Aorta (tissue), 5 donors: ENCODE measurements around the gene SLC25A23. TPM values are rescaled to one million over a fixed set of nuclear protein-coding genes. Genes with fewer than 3 reads are reported as not detected.

Experiments
- ATAC-seq: fragments of 200-7000 bp; cut with Tn5 transposase; one replicate; pipeline ENCODE4 v1.9.1; 2022; ENCODE audit warnings: moderate library complexity; ENCODE audit not compliant: low FRiP score
- DNase-seq, 2 donors: peaks; one replicate each; pipeline ENCODE4 v3.0.0-alpha.2; 2020
- H3K27ac ChIP-seq, 2 donors: one replicate each; pipeline ENCODE4 v1.5.1; 2013; ENCODE audit warnings: low read length in 2 of 2, mild to moderate bottlenecking in 2 of 2, moderate library complexity in 2 of 2, control low read depth in 1 of 2, inconsistent platforms in 1 of 2, low read depth in 1 of 2
- H3K27me3 ChIP-seq, 2 donors: one replicate each; pipeline ENCODE4 v1.6.1; 2013; ENCODE audit warnings: control low read depth in 1 of 2, low read length in 1 of 2, mild to moderate bottlenecking in 1 of 2, moderate library complexity in 1 of 2; ENCODE audit not compliant: insufficient read depth in 2 of 2, control insufficient read depth in 1 of 2
- H3K36me3 ChIP-seq, 2 donors: one replicate each; pipeline ENCODE4 v1.6.1; 2013; ENCODE audit warnings: control low read depth in 1 of 2, low read length in 1 of 2, mild to moderate bottlenecking in 1 of 2; ENCODE audit not compliant: insufficient read depth in 2 of 2, control insufficient read depth in 1 of 2
- H3K4me1 ChIP-seq, 2 donors: one replicate each; pipeline ENCODE4 v1.6.1; 2013; ENCODE audit warnings: low read length in 2 of 2, control low read depth in 1 of 2, mild to moderate bottlenecking in 1 of 2, moderate library complexity in 1 of 2; ENCODE audit not compliant: insufficient read depth in 2 of 2, control insufficient read depth in 1 of 2
- H3K4me3 ChIP-seq, 2 donors: one replicate each; pipeline ENCODE4 v1.5.1; 2013; ENCODE audit warnings: low read length in 2 of 2, control low read depth in 1 of 2, mild to moderate bottlenecking in 1 of 2
- H3K9me3 ChIP-seq: one replicate; pipeline ENCODE4 v1.6.1; 2013; ENCODE audit warnings: mild to moderate bottlenecking, low read length; ENCODE audit not compliant: control insufficient read depth
- WGBS, 2 donors: extraction: QIAGEN DNeasy Blood & Tissue Kit; methylation state at CpG; one replicate each; pipeline ENCODE4 v1.1.7; 2013; 5-methylcytosine and 5-hydroxymethylcytosine counted together
- intact Hi-C, 2 donors: fragments of 100-400 bp; cut with DNase I; formaldehyde crosslinking; loops; one replicate each; pipeline versions ENCODE4 v1.14.2 to v1.15.0; 2022
- polyA plus RNA-seq, 2 donors: library from polyadenylated mRNA; stranded (reverse); fragments of 200-250 nt; gene quantifications; one replicate each; pipeline ENCODE4 v1.2.3, GENCODE V29; 2013
- total RNA-seq, 2 donors: library from RNA; stranded (reverse); fragmentation: NEBNext Ultra II Directional; extraction: Animal tissue kit (Norgen Biotek cat#: 25700); gene quantifications; one replicate each; pipeline ENCODE4 v1.2.1, GENCODE V29; 2021
- donor health status: healthy with polysubstance abuse.
- donor health status: Bipolar disorder and iron deficiency.
- donor health status: DM: no; HTN: no; CAD: no.
- donor health status: DM: no; HTN: no; CAD: no.
- donor health status: DM: yes; HTN: yes; CAD: no.

The SLC25A23 gene
- total and polyA plus RNA-seq, 4 donors = 37.9 to 59.0 (median 50.5) TPM

DNA sequence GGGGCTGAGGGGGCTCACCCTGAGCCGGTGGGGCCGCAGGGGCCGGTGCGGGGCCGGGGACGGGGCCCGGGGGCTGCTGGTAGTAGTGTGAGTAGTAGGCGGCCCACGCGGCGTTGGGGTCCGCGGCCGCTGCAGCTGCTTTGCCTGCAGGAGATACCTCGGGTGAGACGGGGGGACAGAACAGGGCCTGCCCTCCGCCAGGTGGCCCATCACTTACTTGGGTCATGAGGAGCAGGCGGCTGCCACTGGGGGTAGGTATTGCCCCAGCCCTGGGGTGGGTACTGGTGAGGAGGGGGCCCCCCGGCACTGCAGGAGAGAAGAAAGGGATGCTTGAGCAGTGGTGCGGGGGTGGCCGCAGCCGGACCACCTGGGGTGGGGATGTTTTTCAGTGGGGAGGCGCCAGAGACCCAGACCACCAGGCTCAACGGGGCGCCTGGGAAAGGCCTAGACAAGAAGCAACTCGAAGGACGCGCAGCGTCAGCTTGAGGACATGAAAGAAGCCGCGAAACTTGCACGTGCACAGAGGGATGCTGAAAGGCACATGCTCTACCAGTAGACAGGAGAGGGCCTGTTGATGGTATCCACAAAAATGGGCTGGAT, 43.9 kb downstream of the SLC25A23 start:
- H3K9me3 ChIP-seq = no peaks in the 10 kb centered on the region
- no peaks in the 10 kb centered on the region for H3K4me1 ChIP-seq
- ATAC-seq (no peak), DNase-seq (no peak)
- H3K36me3 ChIP-seq = peaks cover 0 to 21% of the 10 kb centered on the region in 2 donors
- no peak overlapping the region for H3K4me3 ChIP-seq
- H3K27me3 ChIP-seq = no peaks in the 10 kb centered on the region
- intact Hi-C loops = no loop called here
- H3K27ac ChIP-seq = no peak overlapping the region
- 88 to 93% methylated on average over 28 to 32 of the region's 32 CpGs for WGBS, 2 donors

DNA sequence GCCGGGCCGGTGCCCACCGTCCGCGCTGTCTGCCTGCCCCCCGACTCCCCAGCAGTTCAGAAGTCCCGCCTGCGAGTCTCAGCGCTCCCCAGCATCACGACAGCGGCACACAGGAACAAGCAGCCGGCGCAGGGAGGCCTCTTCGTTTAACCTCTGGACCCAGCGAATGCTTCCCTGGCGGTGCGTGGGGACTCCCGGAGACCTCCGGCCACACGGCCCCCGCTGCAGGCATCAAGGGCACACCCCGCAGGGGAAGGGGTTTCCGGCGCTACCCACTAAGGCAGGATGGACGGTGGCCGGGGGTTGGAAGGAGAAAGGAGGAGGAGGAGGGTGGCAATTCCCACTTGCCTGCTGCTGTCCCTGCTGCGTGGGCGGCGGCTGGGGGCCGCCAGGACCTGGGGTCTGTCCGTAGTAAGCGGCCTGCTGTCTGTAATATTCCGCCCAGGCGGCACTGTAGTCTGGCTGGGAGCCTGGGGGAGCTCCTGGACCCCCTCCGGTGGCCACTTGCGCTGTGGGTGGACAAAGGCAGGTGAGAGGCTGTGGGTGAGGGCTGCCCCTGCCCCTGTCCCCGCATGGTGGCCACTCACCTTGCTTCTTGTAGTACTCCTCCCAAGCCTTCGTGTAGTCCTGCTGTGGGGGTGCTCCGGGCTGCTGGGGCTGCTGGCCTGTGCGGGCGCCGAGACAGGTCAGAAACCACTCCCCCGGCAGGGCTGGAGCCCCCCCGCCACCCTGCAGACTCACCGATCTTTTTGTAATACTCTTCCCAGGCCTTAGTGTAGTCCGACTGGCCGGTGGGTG, 44.6 kb downstream of the SLC25A23 start:
- ATAC-seq = no peak
- Histone ChIP-seq H3K27me3 (no peaks in the 10 kb centered on the region), H3K9me3 (no peaks in the 10 kb centered on the region), H3K4me1 (no peaks in the 10 kb centered on the region), H3K4me3 (no peak overlapping the region), H3K27ac (no peak overlapping the region), H3K36me3 (peaks cover 0 to 21% of the 10 kb centered on the region in 2 donors)
- DNase-seq = no peak
- intact Hi-C loops = no loop called here
- WGBS, 2 donors = 90 to 92% methylated on average over 45 to 47 of the region's 47 CpGs

DNA sequence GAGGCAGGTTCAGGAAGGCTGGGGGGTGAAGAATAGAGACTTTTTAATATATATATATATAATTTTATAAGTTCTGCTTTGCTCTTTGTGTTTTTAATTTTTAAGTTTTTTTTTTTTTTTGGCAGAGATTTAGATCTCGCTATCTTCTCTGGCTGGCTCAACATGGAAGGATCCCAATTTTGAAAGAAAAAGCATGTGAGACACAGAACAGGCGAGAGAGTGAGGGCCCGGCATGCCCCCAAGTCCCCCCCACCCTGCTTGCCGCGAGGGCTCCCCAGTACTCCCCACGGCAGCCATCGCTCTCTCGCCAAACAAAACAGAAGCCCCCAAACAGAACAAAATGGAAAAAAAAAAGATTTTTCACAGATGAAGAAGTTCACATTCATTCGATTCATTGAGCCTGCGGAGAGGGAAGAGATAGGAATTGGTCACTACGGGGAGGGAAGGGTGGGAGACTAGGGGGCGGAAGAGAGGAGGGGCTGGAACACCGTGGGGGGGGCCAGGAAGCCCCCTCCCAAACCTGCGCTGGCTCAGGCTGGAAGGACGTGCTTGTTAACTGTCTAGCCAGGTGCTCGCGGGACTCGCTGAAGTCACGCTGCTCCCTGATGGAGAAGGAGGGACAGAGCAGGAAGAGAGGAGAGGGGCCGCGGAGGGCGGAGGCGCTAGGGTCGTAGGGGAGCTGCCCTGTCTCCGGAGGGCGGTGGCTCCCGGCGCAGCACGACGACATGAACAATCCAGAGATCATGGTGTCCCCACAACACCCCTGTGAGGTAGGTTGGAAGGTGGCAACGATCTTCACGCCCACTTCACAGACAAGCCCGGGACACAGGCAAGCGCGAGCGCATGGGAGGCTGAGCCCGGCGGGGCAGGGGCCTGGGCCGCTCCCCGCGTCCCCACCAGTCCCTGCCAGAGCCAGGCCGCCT, 45.6 kb downstream of the SLC25A23 start:
- no peaks in the 10 kb centered on the region for H3K9me3 ChIP-seq
- ATAC-seq (no peak), DNase-seq (no peak)
- no peaks in the 10 kb centered on the region for H3K27me3 ChIP-seq
- WGBS, 2 donors = 63 to 66% methylated on average over 39 to 42 of the region's 42 CpGs
- H3K27ac ChIP-seq = no peak overlapping the region
- H3K4me3 ChIP-seq = no peak overlapping the region
- no peaks in the 10 kb centered on the region for H3K4me1 ChIP-seq
- H3K36me3 ChIP-seq = peaks cover 0 to 18% of the 10 kb centered on the region in 2 donors
- intact Hi-C loops = no loop called here

DNA sequence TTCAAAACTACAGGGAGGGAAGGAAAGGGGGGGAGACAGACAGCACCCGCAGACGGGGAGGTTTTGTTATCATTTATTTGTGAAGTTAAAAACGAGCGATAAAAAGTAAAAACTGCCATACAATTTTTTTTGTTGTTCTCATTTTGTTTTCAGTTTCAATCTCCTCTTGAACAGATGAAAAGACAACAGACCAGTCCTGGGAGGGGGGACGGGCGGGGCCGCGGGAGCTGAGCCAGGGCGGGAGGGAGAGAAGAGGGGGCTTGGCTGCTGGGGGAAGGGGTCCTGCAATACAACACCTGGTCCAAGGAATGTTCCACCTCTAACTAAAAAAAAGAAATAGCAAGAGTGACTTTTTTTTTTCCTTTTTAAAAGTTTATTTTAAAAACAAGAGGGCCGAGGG, 46.3 kb downstream of the SLC25A23 start:
- H3K27me3 ChIP-seq = no peaks in the 10 kb centered on the region
- DNase-seq (no peak), ATAC-seq (no peak)
- peaks cover 0 to 17% of the 10 kb centered on the region in 2 donors for H3K36me3 ChIP-seq
- no peak overlapping the region for H3K27ac ChIP-seq
- H3K4me3 ChIP-seq = no peak overlapping the region
- H3K4me1 ChIP-seq = no peaks in the 10 kb centered on the region
- 50 to 65% methylated on average over 10 of the region's 10 CpGs for WGBS, 2 donors
- H3K9me3 ChIP-seq = no peaks in the 10 kb centered on the region
- intact Hi-C loops = no loop called here

DNA sequence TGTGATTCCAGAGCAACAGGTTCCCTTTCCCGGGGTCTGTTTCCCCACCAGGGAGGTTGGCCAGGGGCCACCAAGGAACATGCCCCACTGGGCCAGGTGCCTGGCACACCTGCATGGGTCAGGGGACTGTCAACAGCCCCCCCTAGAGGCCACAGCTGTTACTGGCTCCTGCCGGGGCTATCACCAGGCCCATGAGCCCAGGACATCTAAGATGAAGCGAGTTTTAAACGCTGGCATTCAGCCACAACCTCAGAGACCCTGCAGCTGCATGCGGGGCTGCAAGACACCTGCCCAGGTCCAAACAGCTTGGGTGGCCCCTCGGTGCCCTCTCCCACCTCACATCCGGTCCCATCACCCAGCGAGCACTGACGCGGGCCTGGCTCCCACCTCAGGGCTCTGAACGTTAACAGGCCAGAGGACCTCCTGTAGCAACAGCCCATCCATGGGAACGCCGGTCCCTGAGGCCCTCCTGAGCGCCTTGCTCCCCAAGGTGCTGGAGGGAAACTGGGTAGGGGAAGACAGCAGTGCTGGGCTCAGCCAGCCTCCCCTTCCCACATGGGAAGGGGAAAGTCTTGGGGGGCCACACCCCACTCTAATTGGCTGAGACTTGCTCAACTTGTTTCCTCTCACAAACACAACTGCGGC, 47.0 kb downstream of the SLC25A23 start:
- Histone ChIP-seq H3K4me1 (no peaks in the 10 kb centered on the region), H3K9me3 (no peaks in the 10 kb centered on the region), H3K27me3 (no peaks in the 10 kb centered on the region), H3K4me3 (no peak overlapping the region), H3K36me3 (peaks cover 0 to 17% of the 10 kb centered on the region in 2 donors), H3K27ac (no peak overlapping the region)
- intact Hi-C loops = no loop called here
- ATAC-seq = no peak
- no peak for DNase-seq
- 58 to 61% methylated on average over 15 of the region's 15 CpGs for WGBS, 2 donors

DNA sequence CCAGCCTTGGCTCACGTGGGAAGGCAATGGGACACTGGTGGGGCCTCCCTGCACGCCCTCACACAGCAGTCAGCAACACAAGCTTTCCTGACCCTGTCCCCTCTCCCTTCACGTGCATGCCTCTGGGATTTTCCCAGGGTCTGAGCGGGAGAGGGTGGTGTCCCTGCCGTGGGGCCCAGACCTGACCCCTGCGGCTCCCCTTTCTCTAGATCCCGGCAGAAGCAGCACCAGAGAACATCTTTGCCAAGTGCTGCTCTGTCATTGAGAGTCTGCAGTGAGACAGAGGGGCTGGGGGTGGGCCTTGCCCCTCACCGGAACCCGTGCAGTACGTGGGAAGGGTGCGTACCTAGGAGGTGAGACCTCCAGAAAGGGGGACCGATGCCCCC, 47.5 kb downstream of the SLC25A23 start:
- Histone ChIP-seq H3K36me3 (peaks cover 0 to 15% of the 10 kb centered on the region in 2 donors), H3K27ac (no peak overlapping the region), H3K27me3 (no peaks in the 10 kb centered on the region), H3K9me3 (no peaks in the 10 kb centered on the region), H3K4me1 (no peaks in the 10 kb centered on the region), H3K4me3 (no peak overlapping the region)
- ATAC-seq (peak; percentile 22), DNase-seq (no peak)
- intact Hi-C loops = no loop called here
- 69 to 72% methylated on average over 12 of the region's 12 CpGs for WGBS, 2 donors

DNA sequence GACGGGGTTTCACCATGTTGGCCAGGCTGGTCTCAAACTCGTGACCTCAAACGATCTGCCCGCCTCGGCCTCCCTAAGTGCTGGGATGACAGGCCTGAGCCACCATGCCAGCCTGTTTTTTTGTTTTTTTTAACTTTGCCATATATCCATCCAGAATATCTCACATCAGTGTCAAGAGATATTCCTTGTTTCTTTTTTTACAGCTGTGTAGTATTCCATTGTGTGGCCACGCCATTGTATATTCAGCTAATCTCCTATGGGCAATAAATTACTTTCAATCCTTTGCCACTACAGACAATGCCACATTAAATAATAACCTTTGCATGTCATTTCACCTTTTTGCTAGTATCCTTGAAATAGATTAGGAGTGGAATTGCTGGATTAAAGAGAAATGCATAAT, 50.2 kb downstream of the SLC25A23 start:
- Histone ChIP-seq H3K27ac (no peak overlapping the region), H3K4me1 (no peaks in the 10 kb centered on the region), H3K4me3 (no peak overlapping the region), H3K36me3 (peaks cover 0 to 3% of the 10 kb centered on the region in 2 donors), H3K9me3 (no peaks in the 10 kb centered on the region), H3K27me3 (no peaks in the 10 kb centered on the region)
- WGBS, 2 donors = 88 to 95% methylated on average over 6 of the region's 6 CpGs
- ATAC-seq (no peak), DNase-seq (no peak)
- intact Hi-C loops = no loop called here

DNA sequence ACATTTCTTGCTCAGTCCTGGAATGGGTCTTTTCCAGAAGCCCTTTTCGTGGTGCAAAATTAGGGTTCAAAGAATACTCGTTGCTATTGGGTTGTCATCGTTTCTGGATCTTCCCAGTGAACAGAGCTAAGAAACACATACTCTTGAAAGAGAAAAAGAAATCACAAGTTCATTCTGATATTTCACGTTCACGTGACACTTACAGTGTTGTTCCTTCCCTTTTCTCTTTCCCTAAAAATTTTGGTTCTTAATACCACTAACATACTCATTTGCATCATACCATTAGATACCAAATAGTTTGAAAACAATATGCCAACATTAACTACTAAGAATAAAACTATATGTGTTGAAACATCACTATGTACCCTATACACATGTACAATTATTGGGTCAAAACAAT, 53.2 kb downstream of the SLC25A23 start:
- ATAC-seq (no peak), DNase-seq (no peak)
- WGBS, 2 donors = 82 to 90% methylated on average over 5 of the region's 5 CpGs
- Histone ChIP-seq H3K27me3 (no peaks in the 10 kb centered on the region), H3K9me3 (no peaks in the 10 kb centered on the region), H3K4me3 (no peak overlapping the region), H3K36me3 (no peaks in the 10 kb centered on the region), H3K27ac (no peak overlapping the region), H3K4me1 (no peaks in the 10 kb centered on the region)
- intact Hi-C loops = no loop called here
